Measurements from ENCODE around the gene COL20A1.

GRCh38 chr20:63374504-63374903, 81.5 kb downstream of the COL20A1 start:
- TF ChIP-seq CTCF (IDR thresholded peaks at IDR 0.05): no peak
- no peak for TF ChIP-seq POLR2A (IDR thresholded peaks at IDR 0.05)
